Panc1 (cell line): ENCODE measurements around the gene CEP131. TPM values are rescaled to one million over a fixed set of nuclear protein-coding genes. Genes with fewer than 3 reads are reported as not detected.

ENCODE experiments used
- ATAC-seq: fragments of 200-7000 bp; cut with Tn5 transposase; 2 replicates; pipeline ENCODE4 v1.9.1; 2020; ENCODE audit warnings: mild to moderate bottlenecking, moderate library complexity
- BruUV-seq: library from RNA; stranded (reverse); fragments of 400-500 nt; replicated peaks from 2 replicates; lab custom pipeline; 2021; lab: Mats Ljungman, UMichigan
- CTCF ChIA-PET: fragments of 300-600 bp; sonication (Branson Sonifier 250); formaldehyde crosslinking; loops from one replicate; lab custom pipeline; 2022; ENCODE audit warnings: antibody characterized with exemption; lab: Charles Lee
- POLR2A ChIA-PET: fragments of 300-600 bp; sonication (Branson Sonifier 250); formaldehyde crosslinking; loops from one replicate; lab custom pipeline; 2022; ENCODE audit warnings: antibody characterized with exemption; lab: Charles Lee
- DNase-seq: peaks from one replicate; pipeline ENCODE4 v3.0.0-alpha.2; 2010; ENCODE audit warnings: low read depth, low spot score
- H3K27ac ChIP-seq: 2 replicates; pipeline ENCODE4 v1.5.1; 2011; ENCODE audit warnings: mild to moderate bottlenecking, low read length, inconsistent platforms
- H3K27me3 ChIP-seq: fragments of 200-500 bp; sonication (Bioruptor generic); 2 replicates; pipeline ENCODE4 v1.6.0; 2014; ENCODE audit warnings: low read length, inconsistent platforms; ENCODE audit not compliant: control insufficient read depth, insufficient read depth
- H3K36me3 ChIP-seq: fragments of 200-500 bp; sonication (Bioruptor generic); 2 replicates; pipeline ENCODE4 v1.5.1; 2014; ENCODE audit warnings: inconsistent platforms, mild to moderate bottlenecking, low read length, moderate library complexity; ENCODE audit not compliant: control insufficient read depth, insufficient read depth
- H3K4me1 ChIP-seq: 2 replicates; pipeline ENCODE4 v1.5.1; 2011; ENCODE audit warnings: inconsistent platforms, mild to moderate bottlenecking, low read length, moderate library complexity; ENCODE audit not compliant: control insufficient read depth, insufficient read depth
- H3K4me3 ChIP-seq, 2 experiments: 2 replicates each; pipeline ENCODE4 v1.5.1; 2011 to 2012; ENCODE audit warnings: low read depth in 2 of 2, low read length in 2 of 2, mild to moderate bottlenecking in 2 of 2, inconsistent platforms in 1 of 2, moderate library complexity in 1 of 2
- H3K9me3 ChIP-seq: fragments of 200-500 bp; sonication (Bioruptor generic); 2 replicates; pipeline ENCODE4 v1.5.1; 2014; ENCODE audit warnings: low read depth, mild to moderate bottlenecking, inconsistent platforms, low read length, moderate library complexity; ENCODE audit not compliant: control insufficient read depth, insufficient read depth
- POLR2AphosphoS5 ChIP-seq: IDR thresholded peaks from 2 replicates; pipeline ENCODE4 v1.6.1; 2012; ENCODE audit warnings: mild to moderate bottlenecking, low read depth, low read length, moderate library complexity
- SIN3A ChIP-seq: IDR thresholded peaks from 2 replicates; pipeline ENCODE4 v1.6.1; 2012; ENCODE audit warnings: low read depth, mild to moderate bottlenecking, low read length, moderate library complexity, borderline replicate concordance; ENCODE audit not compliant: insufficient read depth
- TCF7L2 ChIP-seq: IDR thresholded peaks from 2 replicates; pipeline ENCODE4 v1.6.1; 2011; ENCODE audit warnings: mild to moderate bottlenecking, low read depth, low read length, inconsistent platforms
- in situ Hi-C: cut with HindIII; loops from 2 replicates; pipeline ENCODE4 v1.10.0; 2016; ENCODE audit warnings: low sequenced_read_pairs, low pct_unique_long_range_greater_than_20kb
- intact Hi-C: fragments of 100-400 bp; cut with micrococcal nuclease; formaldehyde crosslinking; loops from one replicate; pipeline ENCODE4 v1.10.0; 2022; ENCODE audit not compliant: unreplicated experiment
- total RNA-seq: library from RNA; stranded (reverse); gene quantifications from one replicate; pipeline ENCODE4 v1.2.1, GENCODE V29; 2021; ENCODE audit not compliant: unreplicated experiment
- TF ChIP-seq, protein P1 (sequence below): fragments of 450-650 bp; IDR thresholded peaks from 2 replicates; pipeline ENCODE4 v1.5.1; 2017; ENCODE audit warnings: mild to moderate bottlenecking
- TF ChIP-seq, protein P2 (sequence below), 2 experiments: IDR thresholded peaks; 2 replicates each; pipeline ENCODE4 v1.6.1; 2011 to 2012; ENCODE audit warnings: low read depth in 2 of 2, control low read depth in 1 of 2, low read length in 1 of 2, mild to moderate bottlenecking in 1 of 2, moderate library complexity in 1 of 2; ENCODE audit not compliant: insufficient read depth in 1 of 2

Gene CEP131
- total RNA-seq, 1 experiment from 2014 or later, result 26.0 TPM

DNA sequence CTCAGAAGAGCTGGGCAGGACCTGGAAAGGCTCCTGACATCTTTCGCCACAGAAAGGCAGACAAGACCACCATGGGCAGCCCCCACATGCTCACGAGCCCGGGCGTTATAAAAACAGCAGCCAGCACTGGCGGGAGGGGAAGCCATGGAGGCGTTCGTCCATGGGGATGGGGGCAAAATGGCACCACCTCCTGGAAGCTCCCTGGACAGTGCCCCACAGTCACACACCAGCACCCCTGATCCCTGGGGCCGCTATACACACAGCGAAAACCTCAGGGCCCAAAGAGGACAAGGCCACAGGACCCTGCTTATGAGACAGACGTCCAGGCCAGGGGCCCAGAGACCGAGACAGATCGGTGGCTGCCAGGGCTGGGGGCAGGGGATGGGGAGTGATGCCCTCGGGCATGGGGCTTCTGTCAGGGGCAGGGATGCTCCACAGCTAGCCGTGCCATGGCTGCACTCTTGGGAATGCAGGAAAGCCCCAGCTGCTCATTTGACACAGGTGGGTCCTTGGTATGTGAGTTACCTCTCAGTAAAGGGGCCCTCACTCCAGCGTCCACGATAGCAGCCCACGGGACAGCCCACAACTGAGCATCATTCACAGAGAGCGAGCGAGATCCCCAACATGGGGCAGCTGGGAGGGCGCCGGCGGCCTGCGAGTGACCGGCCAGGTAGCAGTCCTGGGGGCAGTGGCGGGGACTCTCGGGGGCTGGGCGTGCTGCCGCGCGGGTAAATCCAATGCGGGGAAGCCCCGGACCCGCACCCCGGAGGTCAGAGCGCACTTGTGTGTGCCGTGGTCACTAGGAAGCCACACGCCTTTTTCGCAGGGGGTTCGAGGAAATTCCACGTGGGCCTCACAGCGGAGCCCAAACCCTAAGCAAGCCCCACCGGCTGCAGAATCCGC, 63.8 kb downstream of the CEP131 start:
- H3K27me3 ChIP-seq, result no peaks in the 10 kb centered on the region
- no peak overlapping the region for H3K4me3 ChIP-seq
- BruUV-seq, result no TSS peak
- intact Hi-C loops (no loop called here), in situ Hi-C loops (no loop called here)
- H3K4me1 ChIP-seq, result no peaks in the 10 kb centered on the region
- ATAC-seq, result no peak
- DNase-seq, result no peak
- no peak overlapping the region for H3K27ac ChIP-seq
- H3K9me3 ChIP-seq, result no peaks in the 10 kb centered on the region
- TF ChIP-seq, protein P1, sequence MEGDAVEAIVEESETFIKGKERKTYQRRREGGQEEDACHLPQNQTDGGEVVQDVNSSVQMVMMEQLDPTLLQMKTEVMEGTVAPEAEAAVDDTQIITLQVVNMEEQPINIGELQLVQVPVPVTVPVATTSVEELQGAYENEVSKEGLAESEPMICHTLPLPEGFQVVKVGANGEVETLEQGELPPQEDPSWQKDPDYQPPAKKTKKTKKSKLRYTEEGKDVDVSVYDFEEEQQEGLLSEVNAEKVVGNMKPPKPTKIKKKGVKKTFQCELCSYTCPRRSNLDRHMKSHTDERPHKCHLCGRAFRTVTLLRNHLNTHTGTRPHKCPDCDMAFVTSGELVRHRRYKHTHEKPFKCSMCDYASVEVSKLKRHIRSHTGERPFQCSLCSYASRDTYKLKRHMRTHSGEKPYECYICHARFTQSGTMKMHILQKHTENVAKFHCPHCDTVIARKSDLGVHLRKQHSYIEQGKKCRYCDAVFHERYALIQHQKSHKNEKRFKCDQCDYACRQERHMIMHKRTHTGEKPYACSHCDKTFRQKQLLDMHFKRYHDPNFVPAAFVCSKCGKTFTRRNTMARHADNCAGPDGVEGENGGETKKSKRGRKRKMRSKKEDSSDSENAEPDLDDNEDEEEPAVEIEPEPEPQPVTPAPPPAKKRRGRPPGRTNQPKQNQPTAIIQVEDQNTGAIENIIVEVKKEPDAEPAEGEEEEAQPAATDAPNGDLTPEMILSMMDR, result no peak
- no peaks in the 10 kb centered on the region for H3K36me3 ChIP-seq
- CTCF ChIA-PET, result no interaction called here
- POLR2A ChIA-PET, result no interaction called here

DNA sequence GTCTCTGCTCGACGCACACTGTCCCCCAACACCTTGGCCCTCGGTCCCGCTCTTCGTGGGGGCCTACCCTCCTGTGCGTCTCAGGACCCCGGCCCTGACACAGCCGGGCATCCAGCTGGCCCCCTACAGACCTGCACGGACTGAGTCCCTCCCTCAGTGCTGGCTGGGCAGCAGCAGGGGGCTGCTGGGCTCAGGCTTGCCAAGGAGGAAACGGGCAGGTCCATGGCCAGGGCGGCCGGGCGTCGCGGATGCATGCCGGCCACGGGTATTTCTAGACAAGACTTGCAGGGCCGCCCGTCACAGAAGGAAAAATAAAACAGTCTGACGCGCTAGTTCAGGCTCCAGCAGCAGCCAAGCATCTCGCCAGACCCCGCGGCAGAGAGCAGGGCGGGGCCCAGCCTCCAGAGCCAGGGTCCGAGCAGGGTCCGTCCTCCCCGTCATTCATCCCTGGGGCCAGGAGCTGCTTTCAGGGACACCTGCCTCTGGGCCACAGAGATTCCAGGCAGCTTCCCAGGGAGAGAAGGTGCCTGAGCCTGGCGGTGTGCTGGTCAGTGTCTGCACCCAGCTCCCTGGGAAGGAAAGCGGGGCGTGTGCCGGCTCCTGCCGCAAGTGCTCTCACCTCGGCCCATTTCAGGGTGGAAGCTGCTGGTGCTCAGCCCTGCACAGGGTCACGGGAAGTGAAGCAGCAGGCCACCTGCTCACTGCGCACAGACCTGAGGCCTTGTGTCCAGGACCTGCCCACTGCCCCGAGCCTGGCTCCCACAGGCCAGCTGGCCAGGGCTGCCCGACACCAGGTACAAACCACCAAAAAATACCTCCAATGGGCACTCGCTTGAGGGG, 64.7 kb downstream of the CEP131 start:
- POLR2A ChIA-PET, result no interaction called here
- no peak overlapping the region for H3K27ac ChIP-seq
- no peaks in the 10 kb centered on the region for H3K4me1 ChIP-seq
- BruUV-seq, result no TSS peak
- H3K27me3 ChIP-seq, result no peaks in the 10 kb centered on the region
- TF ChIP-seq SIN3A (no peak), POLR2AphosphoS5 (no peak), TCF7L2 (no peak)
- TF ChIP-seq, protein P2, sequence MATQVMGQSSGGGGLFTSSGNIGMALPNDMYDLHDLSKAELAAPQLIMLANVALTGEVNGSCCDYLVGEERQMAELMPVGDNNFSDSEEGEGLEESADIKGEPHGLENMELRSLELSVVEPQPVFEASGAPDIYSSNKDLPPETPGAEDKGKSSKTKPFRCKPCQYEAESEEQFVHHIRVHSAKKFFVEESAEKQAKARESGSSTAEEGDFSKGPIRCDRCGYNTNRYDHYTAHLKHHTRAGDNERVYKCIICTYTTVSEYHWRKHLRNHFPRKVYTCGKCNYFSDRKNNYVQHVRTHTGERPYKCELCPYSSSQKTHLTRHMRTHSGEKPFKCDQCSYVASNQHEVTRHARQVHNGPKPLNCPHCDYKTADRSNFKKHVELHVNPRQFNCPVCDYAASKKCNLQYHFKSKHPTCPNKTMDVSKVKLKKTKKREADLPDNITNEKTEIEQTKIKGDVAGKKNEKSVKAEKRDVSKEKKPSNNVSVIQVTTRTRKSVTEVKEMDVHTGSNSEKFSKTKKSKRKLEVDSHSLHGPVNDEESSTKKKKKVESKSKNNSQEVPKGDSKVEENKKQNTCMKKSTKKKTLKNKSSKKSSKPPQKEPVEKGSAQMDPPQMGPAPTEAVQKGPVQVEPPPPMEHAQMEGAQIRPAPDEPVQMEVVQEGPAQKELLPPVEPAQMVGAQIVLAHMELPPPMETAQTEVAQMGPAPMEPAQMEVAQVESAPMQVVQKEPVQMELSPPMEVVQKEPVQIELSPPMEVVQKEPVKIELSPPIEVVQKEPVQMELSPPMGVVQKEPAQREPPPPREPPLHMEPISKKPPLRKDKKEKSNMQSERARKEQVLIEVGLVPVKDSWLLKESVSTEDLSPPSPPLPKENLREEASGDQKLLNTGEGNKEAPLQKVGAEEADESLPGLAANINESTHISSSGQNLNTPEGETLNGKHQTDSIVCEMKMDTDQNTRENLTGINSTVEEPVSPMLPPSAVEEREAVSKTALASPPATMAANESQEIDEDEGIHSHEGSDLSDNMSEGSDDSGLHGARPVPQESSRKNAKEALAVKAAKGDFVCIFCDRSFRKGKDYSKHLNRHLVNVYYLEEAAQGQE (IDR thresholded peaks at IDR 0.05; ENCODE audit: insufficient read depth in 1 of 2, low read depth in 2 of 2, low read length in 1 of 2), result no peak
- TF ChIP-seq, protein P1, result no peak
- intact Hi-C loops (no loop called here), in situ Hi-C loops (no loop called here)
- H3K4me3 ChIP-seq, result no peak overlapping the region
- DNase-seq (no peak), ATAC-seq (no peak; the same call in 1 of the 2 replicates)
- no peaks in the 10 kb centered on the region for H3K36me3 ChIP-seq
- H3K9me3 ChIP-seq, result no peaks in the 10 kb centered on the region
- CTCF ChIA-PET, result interaction anchor here (0.6 kb wide), 1 partner anchor 39 kb away, joined by 3 read pairs; no protein-coding TSS in a partner anchor
